Fibroblast of skin of left biceps (primary cell): ENCODE data around the gene GNAZ.

Source experiments
- DNase-seq, 2 experiments: peaks; one replicate each; pipeline ENCODE4 v3.0.0-alpha.2; 2013; ENCODE audit warnings: low read depth in 2 of 2

Gene GNAZ

DNA sequence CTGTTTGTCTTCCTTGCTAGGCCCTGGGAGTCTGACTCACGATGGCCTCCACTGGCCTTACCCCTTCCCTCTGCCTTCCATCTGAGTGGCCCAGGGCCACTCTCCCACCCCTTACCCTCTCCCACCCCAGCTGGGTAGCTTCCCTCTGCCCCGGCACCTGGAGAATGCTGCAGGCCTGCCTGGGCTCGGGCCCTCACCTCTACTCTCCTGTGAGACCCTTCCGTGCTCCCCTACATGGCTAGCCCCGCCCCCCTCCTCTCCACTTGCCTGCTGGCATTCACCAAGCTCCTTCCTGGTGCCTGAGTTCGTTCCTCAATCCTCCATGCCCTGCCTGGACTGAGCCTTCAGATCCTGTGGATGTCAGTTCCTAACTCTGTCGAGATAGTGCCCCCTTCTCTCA is 83.7 kb downstream of the GNAZ start:
- DNase-seq = no peak

DNA sequence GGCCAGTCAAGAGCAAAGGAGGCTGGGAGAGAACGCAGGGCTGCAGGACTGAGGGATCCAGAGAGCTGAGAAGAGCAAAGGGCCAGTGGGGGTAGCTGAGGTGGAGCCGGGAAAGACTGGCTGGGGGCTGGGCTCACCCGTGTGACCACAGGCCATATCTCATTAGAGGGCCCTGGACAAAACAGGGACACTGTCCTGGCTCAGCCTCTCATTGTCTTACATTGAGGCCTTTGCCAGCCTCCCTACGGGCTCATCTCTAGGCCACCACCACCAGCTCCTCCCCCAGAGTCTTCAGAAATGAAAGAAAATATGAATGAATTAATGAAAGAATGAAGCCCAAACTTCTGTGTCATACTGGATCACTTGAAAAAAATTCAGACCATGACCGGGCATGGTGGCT is 84.1 kb downstream of the GNAZ start:
- DNase-seq = no peak

DNA sequence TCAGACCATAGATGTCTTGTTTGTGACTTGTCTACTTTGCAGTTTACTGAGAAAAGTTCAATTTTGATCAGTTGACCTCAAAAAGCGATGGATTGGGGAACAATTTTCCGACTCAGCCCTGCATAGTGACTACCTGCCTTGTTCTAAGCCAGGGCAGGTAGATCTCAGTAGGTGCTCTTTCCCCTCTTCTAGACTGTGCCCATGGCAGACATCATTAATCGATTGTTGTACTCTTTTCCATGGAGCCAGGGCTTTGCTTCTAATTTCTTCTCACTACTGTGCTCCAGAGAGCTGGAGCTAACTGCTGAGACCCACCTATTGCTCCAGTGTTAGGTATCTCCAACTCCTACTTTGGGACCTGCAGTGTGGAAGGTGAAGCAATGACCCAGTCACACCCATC is 84.8 kb downstream of the GNAZ start:
- DNase-seq = no peak

DNA sequence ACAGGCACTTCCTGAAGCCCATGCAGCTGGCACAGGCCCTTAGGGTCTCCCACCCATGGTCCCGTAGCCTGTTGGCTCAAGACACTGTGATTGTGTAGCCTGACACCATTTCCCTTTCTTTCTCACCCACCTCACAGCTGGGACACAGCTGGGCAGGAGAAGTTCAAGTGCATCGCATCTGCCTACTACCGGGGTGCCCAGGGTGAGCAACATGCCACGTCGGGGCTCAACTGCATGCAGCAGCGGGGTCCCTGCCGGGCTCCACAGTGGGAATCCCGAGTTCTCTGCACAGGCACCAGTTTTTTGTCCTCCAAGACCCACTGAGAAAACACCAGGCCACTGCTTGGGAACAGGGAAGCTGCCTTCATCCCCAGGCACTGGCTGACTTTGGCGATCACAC is 85.5 kb downstream of the GNAZ start:
- DNase-seq = no peak

DNA sequence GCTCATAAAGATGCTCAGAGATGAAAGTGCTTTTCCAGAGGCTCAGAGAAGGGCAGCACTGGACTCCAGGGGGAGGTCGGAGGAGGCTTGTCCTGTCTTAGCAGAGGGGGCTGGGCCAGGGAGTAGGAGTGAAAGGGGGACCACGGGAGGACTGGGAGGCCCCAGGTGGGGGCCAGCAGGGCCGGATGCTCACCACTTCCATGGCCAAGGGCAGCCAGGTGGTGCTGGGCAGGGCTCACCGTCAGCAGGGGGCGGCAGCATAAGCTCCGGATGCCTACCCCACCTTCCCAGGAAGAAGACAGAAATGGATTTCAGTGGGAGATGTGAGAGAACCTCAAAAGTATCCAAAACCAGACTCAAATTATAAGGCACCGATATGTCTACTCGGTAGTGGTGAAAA is 86.0 kb downstream of the GNAZ start:
- no peak for DNase-seq

DNA sequence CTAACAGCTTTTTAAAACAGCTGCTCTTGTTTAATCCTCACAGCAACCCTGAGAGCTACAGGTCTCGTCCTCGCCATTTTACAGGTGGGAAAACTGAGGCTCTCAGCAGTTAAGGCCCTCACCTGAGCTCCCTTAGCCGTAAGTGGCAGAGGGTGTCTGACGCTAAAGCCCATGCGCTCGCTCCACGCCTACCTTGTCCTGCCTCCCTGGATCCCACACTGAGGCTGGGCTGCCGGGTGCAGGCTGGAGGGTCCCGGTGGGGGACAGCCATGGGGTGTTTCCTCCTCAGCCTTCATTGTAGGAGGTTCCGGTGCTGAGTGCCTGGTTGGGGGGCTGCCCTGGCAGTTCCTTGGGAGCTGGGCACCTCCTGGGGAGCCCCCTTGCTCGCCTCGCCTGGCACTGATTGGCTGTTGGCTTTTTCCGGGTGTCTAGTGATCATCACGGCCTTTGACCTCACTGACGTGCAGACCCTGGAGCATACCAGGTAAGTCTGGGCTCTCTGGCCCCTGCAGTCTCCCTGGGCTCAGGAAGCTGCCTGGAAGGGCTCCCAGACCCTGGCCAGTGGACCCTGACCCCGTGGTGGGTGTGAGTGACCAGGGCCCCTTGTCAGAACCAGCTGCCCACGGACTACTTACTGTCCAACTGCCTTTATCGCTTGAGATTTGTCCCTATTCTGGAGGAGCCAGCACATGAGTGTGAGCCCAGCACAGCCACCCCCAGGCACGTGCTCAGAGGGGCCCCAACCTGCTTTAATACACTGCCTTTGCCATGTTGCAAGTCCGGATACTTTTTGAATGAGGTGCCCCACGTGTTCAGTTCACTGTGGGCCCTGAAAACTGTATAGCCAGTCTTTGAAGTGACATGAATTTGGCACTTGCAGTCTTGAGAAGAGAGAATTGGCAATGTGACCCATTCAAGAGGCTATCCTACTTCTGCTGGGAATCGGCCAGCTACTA is 87.5 kb downstream of the GNAZ start:
- no peak for DNase-seq

DNA sequence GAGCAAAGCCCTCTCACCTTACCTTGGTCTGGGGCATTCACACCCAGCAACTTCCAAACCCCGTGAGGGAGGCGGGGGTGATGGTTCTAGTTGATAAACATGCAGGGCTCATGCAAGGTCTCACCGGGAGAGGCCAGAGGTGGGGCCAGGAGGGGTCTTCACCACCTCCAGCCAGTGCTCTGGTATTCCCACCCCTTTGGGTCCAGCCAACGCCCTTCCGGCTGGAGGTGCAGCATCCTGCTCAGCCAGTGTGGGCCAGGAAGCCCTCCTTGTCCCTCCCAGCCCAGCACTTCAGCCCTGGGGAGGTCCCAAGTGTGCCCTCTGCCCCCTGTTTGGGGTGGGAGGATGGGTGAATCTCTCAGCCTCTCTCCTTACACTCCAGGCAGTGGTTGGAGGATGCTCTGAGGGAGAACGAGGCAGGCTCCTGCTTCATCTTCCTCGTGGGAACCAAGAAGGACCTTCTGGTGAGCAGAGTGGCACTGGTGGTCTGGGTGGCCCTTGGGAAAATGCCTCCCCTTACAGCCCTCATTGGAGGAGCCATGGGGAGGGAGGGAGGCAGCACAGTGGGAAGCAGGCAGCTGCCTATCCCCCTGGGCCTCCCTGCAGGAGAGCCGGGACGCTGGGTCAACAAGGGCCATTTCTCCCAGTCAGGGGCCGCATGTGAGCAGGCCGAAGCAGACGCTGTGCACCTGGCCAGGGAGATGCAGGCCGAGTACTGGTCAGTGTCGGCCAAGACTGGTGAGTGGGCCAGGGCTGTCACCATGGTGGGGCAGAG is 88.4 kb downstream of the GNAZ start:
- DNase-seq = no peak

DNA sequence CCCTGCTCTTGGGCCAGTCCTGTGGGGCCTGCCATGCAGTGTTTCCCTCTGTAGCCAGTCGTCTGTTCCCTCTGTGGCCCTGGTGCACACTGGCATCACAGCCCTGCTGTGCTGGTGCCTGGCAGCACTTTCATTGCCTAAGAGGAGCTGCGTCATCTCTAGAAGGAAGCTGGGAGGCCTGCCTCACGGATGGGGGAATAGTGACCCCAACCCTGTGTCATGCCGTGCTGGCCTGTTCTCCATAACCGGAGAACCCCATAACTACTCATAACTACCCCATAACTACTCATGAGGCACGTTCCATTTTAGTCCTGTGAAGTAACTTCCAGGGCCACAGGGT is 88.9 kb downstream of the GNAZ start:
- DNase-seq = no peak

DNA sequence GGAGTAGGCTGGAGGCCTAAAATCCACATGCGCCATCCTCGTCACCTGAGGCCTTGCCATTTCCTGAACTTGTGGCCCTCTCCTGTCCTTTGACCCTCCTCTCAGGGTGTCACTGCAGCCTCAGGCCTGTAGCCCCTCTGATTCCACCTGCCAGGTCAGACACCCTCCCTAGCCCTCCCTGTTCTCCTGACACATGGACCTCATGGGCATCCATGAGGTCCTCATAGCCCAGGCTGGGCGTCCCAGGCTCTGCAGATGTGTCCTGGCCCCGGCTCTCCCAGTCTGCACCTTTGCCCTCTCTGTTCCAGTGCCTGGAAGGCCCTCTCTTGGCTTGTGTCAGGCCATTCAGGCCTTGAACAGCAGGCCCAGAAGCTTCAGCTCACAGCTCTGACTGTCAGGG is 90.7 kb downstream of the GNAZ start:
- DNase-seq = no peak

DNA sequence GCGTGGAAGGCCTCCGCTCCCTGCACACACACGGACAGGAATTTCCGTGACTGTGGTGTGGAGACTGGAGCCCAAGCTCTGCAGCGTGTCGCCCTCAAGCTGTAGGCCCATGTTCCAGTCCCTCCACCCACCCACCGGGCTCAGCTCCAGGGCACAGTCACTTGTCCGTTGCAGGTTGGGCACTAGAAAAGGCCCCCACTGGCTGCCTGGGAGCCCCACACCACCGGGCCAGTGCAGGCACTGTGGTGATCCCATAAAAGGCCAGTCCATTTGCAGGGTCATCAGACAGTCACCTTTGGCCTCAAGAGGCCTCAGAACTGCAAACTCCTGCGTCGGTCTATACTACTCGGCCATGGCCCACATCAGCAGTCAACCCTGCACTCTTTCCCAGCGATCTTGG is 91.3 kb downstream of the GNAZ start:
- no peak for DNase-seq

DNA sequence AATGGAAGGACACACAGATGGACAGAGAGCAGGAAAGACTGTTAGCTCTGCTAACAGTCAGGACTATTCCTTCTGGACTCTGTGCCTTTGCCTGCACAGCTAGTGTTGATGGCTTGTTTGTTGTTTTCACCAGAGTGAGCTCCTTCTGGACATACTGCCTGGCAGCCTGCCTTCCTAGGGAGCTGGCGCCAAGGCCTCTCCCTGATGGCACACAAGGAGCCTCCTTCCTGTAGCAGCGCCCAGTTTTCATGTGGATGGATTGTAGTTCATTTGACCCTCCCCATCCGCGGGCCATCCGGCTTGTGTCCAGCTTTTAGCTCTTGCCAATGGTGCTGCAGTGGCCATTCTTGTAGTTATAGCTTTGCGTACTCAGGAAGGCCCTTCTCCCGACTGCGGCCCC is 93.3 kb downstream of the GNAZ start:
- DNase-seq = no peak

DNA sequence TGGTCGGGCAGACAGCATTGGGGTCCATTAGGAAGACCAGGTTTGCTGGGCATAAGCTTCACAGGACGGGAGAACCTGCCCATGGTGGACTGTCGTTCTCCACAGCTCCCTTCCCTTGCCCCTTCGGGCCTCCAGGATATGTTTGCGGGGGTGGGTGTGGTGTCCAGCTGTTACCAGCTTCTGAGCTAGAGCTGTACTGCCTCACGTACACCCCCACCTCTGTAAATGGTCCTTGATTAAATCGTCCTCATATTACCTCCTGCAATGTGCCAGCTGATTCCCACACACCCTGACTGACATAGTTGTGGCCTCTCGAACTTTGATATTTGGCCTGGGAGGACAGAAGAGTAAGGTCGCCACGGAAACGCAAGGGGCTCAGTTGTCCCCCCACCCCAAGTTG is 93.8 kb downstream of the GNAZ start:
- DNase-seq = no peak

DNA sequence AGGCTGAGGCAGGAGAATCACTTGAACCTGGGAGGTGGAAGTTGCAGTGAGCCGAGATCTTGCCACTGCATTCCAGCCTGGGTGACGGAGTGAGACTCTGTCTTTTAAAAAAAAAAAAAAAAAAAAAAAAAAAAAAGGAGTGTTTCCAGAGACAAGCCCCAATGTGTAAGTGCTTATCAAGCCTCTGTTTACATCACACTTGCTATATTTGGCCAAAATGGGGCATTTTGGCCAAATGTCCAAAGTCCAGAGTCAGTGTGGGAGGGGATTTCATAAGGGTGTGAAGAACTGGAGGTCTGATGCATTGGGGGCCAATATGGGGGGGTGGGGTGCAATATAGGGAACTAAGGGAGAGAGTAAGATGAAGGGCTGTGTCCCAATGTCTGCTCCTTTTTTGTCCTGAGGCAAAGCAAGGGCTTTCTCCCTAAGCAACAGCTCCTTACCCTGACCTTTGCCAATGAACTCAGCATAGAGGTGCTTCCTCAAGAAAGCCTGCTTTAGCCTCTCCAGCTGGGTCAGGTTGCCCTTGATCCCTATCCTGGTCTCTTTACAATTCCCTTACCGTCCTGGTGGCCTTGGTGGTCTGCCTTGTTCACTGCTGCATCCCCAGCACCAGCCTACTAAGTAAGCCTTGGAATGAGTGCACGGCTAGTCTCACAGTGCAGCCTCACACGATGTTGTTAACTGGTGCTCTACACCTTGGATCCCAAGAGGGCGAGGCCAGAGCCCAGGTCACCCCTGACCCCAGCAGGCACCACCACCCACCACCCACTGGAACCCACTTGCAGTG is 95.9 kb downstream of the GNAZ start:
- DNase-seq = no peak

DNA sequence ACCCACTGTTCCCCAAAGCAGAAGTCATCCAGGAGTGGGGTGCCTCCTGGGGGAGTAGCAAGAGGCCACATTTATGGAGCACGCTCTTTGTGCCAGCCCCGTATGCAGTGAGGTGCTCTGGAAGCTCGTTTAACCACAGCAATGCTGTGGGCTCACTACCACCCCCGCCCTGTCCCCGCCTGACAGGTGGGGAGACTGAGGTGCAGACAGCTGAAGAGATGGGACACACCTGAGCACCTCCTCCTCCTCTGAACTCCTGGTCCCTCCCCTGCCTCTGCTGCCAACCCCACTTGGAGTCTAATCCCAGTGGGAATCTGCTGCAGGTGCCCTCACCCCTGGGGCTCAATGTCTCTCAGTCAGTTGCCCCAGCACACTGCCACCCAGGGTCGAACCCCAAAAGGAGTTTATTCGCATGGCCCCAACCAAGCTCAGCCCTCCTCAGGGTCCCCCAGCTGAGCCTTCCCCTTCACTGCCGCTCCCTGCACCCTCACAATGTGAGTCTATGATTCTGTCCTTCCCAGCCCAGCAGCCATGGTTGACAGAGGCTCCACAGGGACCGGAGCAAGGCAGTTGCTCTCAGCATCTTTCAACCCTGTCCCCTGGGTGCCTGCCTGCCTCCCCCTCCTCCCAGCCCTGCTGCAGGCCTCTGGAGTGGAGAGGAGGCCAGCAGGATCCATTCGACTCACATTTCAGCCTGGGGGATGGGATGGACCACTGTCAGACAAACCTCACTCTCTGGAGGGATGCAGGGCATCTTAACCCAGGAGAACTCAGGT is 96.7 kb downstream of the GNAZ start:
- DNase-seq = no peak

DNA sequence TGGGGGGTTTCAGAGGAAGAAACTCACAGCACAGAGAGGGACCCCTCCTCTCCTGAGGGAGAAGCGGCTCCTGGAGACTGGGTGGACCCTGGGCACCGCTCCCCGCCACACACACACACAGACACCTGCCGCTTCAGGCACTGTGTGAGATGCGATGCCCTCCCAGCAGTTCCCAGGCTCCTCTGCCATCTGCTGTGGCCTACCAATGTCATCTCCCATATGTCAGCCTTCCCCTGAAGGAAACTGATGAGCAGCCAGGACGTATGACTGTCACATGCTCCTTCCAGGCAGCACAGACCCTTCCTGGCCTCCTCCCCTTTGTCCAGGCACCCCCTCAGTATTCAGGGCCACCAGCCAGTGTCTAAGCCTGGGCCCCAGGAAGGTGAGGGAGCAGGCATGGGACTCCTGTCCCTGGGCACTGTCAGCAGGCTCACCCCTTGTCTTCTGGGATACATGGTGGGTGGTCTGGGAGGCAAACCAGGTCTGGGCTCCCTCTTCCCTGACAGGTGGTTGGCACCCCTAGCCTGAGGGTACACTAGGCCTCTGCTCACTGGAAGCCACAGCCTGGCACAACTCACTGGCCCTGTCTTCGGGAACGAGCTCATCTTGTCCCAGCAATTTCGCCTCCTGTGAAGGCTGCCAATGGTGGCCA is 98.2 kb downstream of the GNAZ start:
- DNase-seq = no peak

DNA sequence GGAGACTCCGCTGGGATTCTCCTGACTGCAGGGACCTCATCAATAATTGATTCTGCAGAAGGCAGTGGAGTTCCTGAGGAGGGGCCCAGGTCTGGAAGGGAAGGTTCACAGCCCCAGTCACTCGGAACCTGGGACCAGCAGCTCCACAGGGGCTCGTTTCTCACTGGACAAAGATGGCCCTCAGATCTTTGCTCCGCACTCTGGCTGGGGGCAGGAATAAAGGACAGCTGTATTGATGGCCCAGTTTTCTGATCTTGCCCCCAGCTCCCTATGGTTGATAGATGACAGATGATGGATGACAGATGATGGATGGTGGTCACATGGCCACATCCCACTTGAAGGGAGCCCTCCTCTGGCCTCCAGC is 98.7 kb downstream of the GNAZ start:
- DNase-seq = no peak
